Activated naive CD8-positive, alpha-beta T cell treated with anti-CD3 and anti-CD28 coated beads for 36 hours (primary cell): ENCODE data around the gene SORCS1. TPM values are rescaled to one million over a fixed set of nuclear protein-coding genes. Genes with fewer than 3 reads are reported as not detected.

Experiments used
- DNase-seq: peaks from one replicate; pipeline ENCODE4 v3.0.0; 2021
- H3K27ac Mint-ChIP-seq: one replicate; pipeline ENCODE4 v1.8.0; 2022; ENCODE audit warnings: mild to moderate bottlenecking, moderate library complexity, mixed read lengths
- H3K27me3 Mint-ChIP-seq: one replicate; pipeline ENCODE4 v1.8.0; 2022; ENCODE audit warnings: mild to moderate bottlenecking, mixed read lengths
- H3K36me3 Mint-ChIP-seq: one replicate; pipeline ENCODE4 v1.8.0; 2021; ENCODE audit warnings: mild to moderate bottlenecking, mixed read lengths
- H3K4me1 Mint-ChIP-seq: one replicate; pipeline ENCODE4 v1.8.0; 2021; ENCODE audit warnings: mixed read lengths
- H3K4me3 Mint-ChIP-seq: one replicate; pipeline ENCODE4 v1.8.0; 2022; ENCODE audit warnings: mild to moderate bottlenecking, moderate library complexity, mixed read lengths
- H3K9me3 Mint-ChIP-seq: one replicate; pipeline ENCODE4 v1.8.0; 2022; ENCODE audit warnings: mixed read lengths
- total RNA-seq, 2 experiments: library from RNA; stranded (reverse); gene quantifications; one replicate each; pipeline ENCODE4 v1.2.3, GENCODE V29; 2021

The SORCS1 gene
- total RNA-seq, 2 experiments from 2014 or later: not detected

DNA sequence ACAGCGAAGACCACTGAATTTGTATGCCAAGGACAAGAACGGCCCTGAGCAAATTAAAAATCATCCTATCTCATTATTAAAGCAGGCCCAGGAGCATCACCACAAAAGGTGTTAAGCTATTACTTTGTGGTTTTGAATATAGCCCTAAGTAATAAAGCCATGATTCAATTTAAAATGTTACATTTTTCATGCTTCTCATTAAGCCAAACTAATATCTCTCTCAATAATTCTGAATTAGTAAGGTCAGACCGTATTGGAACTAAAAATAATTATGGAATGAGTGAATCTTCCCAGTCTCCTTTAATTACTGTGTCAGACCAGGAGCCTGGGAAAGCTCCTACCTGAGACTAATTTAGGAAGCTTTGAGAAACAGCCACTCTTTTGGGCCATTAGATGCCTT lies 162.4 kb downstream of the SORCS1 start:
- peaks cover 2% of the 10 kb centered on the region for H3K9me3 Mint-ChIP-seq
- H3K27ac Mint-ChIP-seq: no peak overlapping the region
- H3K4me3 Mint-ChIP-seq: no peak overlapping the region
- no peaks in the 10 kb centered on the region for H3K27me3 Mint-ChIP-seq
- DNase-seq: no peak
- no peaks in the 10 kb centered on the region for H3K36me3 Mint-ChIP-seq
- H3K4me1 Mint-ChIP-seq: no peaks in the 10 kb centered on the region

DNA sequence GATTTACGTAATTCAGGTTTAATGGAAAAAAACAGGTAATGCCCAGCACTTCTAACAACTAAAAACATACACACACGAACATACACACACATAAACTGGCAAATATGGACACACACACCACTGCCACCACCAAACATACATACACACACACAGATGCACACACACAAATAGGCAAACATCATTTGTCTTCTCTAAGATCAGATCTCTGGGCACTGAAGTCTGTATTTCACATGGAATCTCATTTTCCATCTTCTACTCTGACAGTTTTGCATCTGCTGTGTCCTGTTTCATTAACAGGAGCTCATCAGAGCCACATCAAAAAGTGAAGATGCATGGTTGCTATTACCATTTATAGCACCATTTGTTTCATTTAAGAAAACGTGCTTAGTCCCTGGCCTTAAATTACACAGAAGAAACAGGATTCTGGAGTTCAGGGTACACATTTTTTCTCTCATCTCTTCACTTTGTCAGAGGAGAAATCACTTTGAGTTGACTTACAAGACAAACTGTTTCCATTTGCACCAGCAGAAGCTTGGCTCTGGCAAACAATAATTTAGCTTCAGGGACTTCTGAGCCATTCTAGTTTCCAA lies 165.3 kb downstream of the SORCS1 start:
- no peak overlapping the region for H3K27ac Mint-ChIP-seq
- no peaks in the 10 kb centered on the region for H3K9me3 Mint-ChIP-seq
- no peak overlapping the region for H3K4me3 Mint-ChIP-seq
- H3K27me3 Mint-ChIP-seq: no peaks in the 10 kb centered on the region
- DNase-seq: no peak
- no peaks in the 10 kb centered on the region for H3K36me3 Mint-ChIP-seq
- no peaks in the 10 kb centered on the region for H3K4me1 Mint-ChIP-seq

DNA sequence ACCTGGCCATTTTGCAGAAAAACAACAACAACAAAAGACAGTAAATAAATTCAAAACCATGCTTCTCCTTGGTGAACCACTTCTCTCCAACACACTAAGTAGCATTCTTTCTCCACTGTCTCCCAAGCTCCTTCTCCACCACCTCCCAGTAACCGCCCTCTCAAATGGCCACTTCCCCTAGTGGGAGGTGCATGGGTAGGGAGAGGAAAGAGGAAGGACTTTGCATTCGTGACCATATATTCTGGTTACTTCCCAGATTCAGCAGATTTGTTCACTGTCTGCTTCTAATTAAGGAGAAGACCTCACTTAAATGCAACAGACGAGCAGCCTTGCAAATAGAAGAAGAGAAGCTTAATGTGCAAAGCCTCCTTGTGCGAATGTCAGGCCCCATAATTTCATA lies 166.8 kb downstream of the SORCS1 start:
- Mint-ChIP-seq H3K4me3 (no peak overlapping the region), H3K27me3 (no peaks in the 10 kb centered on the region), H3K9me3 (no peaks in the 10 kb centered on the region), H3K4me1 (no peaks in the 10 kb centered on the region), H3K36me3 (no peaks in the 10 kb centered on the region), H3K27ac (no peak overlapping the region)
- no peak for DNase-seq

DNA sequence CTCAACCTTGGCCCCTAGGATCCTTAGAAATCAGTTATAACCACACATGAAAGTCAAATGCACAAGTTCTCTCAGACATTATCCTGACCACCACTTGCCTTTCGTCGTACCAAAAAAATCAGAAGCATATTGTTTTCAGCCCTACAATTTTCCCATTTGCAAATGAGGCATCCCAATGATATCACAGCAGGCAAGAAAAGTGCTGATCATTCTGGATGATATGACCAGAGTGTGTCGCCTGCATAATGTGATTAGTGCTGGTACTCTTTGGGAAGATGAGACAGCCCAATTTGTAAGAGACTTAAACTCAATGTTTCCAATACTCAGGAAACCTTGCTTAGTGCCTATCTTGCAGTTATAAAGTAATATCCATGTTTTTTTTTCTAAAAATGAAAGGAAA lies 168.0 kb downstream of the SORCS1 start:
- H3K4me1 Mint-ChIP-seq: no peaks in the 10 kb centered on the region
- H3K9me3 Mint-ChIP-seq: no peaks in the 10 kb centered on the region
- no peak for DNase-seq
- no peak overlapping the region for H3K4me3 Mint-ChIP-seq
- no peak overlapping the region for H3K27ac Mint-ChIP-seq
- no peaks in the 10 kb centered on the region for H3K36me3 Mint-ChIP-seq
- no peaks in the 10 kb centered on the region for H3K27me3 Mint-ChIP-seq

DNA sequence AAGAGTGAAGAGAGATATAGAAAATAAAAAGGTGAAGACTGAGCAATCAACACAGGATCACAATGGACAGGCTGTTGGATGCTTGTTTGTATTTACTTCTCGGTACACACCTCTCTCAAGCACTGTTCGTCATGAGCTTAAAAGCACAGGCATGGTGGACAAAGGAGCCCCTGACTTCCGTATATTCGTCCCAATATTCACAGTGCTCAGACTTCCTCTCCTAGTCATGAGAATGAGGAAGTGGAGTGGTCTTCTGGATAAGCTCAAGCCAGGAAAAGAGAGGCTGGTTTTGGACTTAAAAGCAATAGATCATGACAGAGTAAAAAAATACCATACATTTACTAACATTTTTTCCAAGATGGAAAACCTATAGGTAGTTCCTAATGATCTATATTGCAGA lies 172.5 kb downstream of the SORCS1 start:
- H3K4me3 Mint-ChIP-seq: no peak overlapping the region
- H3K9me3 Mint-ChIP-seq: no peaks in the 10 kb centered on the region
- no peak for DNase-seq
- H3K36me3 Mint-ChIP-seq: no peaks in the 10 kb centered on the region
- H3K27me3 Mint-ChIP-seq: no peaks in the 10 kb centered on the region
- no peak overlapping the region for H3K27ac Mint-ChIP-seq
- no peaks in the 10 kb centered on the region for H3K4me1 Mint-ChIP-seq

DNA sequence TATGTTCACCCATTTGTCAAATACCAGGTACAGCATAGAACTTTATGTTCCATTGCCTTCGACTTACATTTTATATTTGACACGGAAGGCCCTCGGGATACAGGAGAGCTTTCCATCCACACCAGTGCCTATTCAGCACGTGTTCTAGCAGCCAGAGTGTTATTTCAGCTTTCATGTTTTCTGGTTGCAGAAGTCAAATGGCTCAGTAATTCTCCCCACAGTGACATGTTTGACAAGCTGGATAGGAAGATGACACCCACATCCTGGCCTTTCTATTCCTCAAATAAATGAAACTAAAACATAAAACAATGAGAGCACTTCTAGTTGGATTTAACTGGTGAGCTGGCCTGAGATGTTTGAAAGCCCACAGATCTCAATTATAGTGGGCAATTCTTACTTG lies 173.4 kb downstream of the SORCS1 start:
- Mint-ChIP-seq H3K27ac (no peak overlapping the region), H3K4me3 (no peak overlapping the region), H3K9me3 (no peaks in the 10 kb centered on the region), H3K36me3 (no peaks in the 10 kb centered on the region), H3K27me3 (no peaks in the 10 kb centered on the region), H3K4me1 (no peaks in the 10 kb centered on the region)
- no peak for DNase-seq

DNA sequence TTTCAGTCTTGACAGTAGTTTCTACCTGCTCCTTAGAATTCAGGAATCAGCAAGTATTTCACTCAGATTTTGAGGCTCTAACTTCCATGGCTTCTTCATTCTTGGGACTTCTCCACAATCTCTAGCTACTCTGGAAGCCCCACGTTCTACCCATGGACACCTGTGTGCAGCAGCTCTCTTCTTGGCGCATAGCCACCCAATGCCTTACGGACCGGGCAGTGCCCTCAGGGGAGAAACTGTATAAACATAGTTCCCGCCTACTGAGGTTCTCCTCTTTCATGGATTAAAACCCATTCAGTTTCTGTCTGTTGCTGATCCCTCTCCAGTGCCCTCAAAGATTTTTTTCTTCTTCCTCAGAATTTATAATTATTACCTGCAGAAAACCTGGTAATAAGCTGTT lies 177.1 kb downstream of the SORCS1 start:
- Mint-ChIP-seq H3K4me1 (no peaks in the 10 kb centered on the region), H3K9me3 (no peaks in the 10 kb centered on the region), H3K27ac (no peak overlapping the region), H3K36me3 (no peaks in the 10 kb centered on the region), H3K27me3 (no peaks in the 10 kb centered on the region), H3K4me3 (no peak overlapping the region)
- no peak for DNase-seq

DNA sequence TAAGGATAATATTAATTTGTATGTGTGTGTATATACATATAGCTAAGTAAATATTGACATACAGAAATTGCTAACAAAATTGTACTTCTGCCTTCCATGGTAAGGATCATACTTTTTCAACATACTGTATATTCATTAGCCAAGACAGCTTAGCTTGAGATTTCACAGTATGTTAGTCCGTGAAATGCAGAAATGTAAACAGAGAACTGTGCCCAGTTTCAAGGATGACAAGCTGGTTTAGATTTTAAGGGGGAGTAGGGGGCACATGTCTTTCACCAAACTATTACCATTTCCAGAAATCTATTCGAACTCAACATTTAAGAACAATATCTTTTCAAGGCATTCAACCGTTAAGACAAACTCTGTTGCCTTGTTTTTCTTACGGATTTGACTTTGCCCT lies 182.2 kb downstream of the SORCS1 start:
- no peak overlapping the region for H3K27ac Mint-ChIP-seq
- no peaks in the 10 kb centered on the region for H3K36me3 Mint-ChIP-seq
- no peak overlapping the region for H3K4me3 Mint-ChIP-seq
- H3K4me1 Mint-ChIP-seq: no peaks in the 10 kb centered on the region
- H3K9me3 Mint-ChIP-seq: no peaks in the 10 kb centered on the region
- no peak for DNase-seq
- H3K27me3 Mint-ChIP-seq: no peaks in the 10 kb centered on the region

DNA sequence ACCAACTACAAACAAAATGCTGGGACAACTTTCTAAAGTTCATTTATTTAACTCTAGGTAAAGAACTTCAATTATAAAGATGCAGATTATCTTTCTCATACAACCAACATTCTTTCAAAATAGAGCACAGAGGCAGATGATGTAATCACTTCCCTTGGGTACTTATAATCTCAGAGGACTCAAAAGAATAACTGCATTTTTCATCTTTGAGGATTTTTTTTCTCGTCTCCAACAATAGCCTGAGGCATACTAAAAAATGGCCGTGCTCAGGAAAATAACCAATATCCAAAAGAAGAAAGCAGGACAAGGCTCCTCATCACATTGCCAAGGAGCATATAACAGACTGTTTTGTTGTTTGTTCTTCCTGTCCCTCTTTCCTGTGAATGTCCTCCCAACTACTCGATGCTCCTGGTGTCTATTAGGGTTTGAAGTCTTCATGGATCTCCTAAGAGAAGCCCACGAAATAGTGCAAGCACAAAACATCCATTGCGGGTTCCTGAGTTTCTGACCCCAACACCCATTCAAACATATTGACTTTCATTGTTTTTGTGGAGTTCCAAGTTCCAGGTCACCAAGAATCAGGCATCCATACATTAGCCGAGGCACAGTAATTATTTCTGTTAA lies 182.9 kb downstream of the SORCS1 start:
- no peak overlapping the region for H3K4me3 Mint-ChIP-seq
- no peaks in the 10 kb centered on the region for H3K27me3 Mint-ChIP-seq
- no peak for DNase-seq
- no peaks in the 10 kb centered on the region for H3K36me3 Mint-ChIP-seq
- no peaks in the 10 kb centered on the region for H3K4me1 Mint-ChIP-seq
- H3K9me3 Mint-ChIP-seq: peaks cover 2% of the 10 kb centered on the region
- no peak overlapping the region for H3K27ac Mint-ChIP-seq

DNA sequence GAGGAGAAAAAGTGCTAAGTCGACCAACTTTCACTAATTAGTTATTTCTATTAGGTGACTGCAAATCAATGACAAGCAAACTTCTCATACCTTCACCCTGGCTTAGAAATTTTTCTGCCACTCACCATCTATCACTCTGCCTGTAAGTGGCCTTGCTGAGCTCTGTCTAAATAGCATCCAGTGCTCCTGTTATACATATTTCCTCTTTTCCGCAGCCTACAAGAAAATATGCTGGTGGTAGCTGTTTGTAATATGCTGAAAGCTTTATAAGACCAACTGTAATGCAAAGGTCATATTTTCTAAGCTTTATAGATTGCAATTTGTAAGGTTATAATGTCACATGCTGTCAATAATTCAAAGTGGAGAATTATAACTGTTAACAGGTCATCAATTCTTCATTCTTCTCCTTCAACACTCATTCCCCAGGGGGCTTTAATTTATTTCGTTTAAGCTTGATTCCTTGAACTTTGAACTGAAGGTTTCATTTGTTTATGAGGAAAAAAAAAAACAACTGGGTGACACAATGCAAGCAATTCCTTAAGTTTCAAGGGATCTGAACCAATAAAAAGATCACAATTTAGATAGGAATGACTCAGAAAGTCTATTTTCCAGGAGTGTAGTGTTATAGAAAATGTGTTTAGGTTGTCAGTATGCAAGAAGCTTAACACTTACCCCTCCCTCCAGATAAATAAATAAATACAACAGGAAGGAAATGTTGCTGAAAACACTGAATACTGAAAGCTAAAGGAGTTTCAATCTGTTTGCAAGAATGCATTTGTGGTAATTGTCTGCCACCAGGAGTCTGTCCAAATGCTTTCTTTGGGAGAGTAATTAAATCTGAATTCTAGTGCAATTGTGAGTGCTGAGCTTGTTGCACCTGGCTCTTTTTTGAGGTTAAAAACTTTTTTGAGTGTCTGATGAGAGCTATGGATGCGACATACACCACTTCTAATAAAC lies 183.7 kb downstream of the SORCS1 start:
- Mint-ChIP-seq H3K27ac (no peak overlapping the region), H3K4me3 (no peak overlapping the region), H3K27me3 (no peaks in the 10 kb centered on the region), H3K36me3 (no peaks in the 10 kb centered on the region), H3K9me3 (peaks cover 3% of the 10 kb centered on the region), H3K4me1 (no peaks in the 10 kb centered on the region)
- no peak for DNase-seq

DNA sequence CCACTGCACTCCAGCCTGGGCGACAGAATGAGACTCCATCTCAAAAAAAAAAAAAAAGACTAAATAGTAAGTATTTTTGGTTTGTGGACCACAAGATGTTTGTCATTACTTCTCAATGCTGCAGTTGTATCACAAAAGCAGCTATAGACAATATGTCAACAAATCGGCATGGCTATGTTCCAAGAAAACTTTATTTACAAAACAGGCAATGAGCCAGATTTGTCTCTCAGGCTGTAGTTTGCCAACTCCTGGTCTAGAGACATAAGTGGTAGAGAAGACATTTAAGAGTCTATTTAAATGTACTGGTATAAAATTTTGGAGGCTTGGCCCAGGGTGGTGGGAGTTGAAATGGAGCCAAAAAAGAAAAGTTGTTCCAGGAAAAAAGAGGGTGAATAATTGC lies 185.8 kb downstream of the SORCS1 start:
- H3K9me3 Mint-ChIP-seq: peaks cover 3% of the 10 kb centered on the region
- no peak for DNase-seq
- H3K4me3 Mint-ChIP-seq: no peak overlapping the region
- H3K27ac Mint-ChIP-seq: no peak overlapping the region
- H3K4me1 Mint-ChIP-seq: no peaks in the 10 kb centered on the region
- H3K36me3 Mint-ChIP-seq: no peaks in the 10 kb centered on the region
- H3K27me3 Mint-ChIP-seq: no peaks in the 10 kb centered on the region

DNA sequence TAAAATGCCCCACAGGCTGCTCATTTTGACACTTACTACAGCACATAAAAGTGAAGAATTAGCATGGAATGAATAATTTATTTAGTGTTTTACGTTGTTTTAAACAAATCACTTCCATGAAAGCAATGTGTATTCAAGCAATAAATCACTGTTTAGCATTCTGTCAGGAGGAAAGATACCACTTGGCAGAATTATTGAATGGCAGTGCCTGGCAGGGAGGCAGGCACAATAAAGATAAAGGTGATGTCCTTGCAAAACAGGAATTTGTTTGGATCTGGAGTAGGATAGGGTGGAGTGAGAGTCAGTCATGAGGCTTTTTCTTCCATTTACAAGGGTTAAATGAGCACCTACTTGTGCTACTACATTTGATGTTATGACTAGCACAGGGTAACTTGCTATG lies 190.8 kb downstream of the SORCS1 start:
- Mint-ChIP-seq H3K9me3 (peaks cover 3% of the 10 kb centered on the region), H3K27me3 (no peaks in the 10 kb centered on the region), H3K36me3 (no peaks in the 10 kb centered on the region), H3K27ac (no peak overlapping the region), H3K4me3 (no peak overlapping the region), H3K4me1 (no peaks in the 10 kb centered on the region)
- DNase-seq: no peak

DNA sequence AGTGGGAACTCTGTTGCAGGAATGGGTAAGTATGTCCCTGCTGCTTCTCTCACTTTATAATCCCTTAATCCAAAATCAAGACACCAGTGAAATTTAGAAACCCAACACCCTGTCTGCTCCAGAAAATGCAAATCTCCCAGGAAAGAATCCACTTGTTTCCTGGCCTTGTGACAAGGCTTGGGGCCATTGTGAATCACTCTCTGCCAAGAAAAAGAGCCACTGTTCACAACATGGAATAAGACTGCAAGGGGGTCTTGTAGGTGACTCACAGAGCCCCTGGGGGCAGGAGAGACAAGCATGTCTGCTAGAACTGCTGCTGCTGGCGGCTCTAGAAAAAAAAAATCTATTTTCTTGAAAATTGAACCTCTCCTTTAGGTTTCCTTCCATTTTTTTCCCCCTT lies 191.2 kb downstream of the SORCS1 start:
- no peaks in the 10 kb centered on the region for H3K36me3 Mint-ChIP-seq
- no peaks in the 10 kb centered on the region for H3K27me3 Mint-ChIP-seq
- H3K27ac Mint-ChIP-seq: no peak overlapping the region
- no peak for DNase-seq
- no peaks in the 10 kb centered on the region for H3K4me1 Mint-ChIP-seq
- H3K4me3 Mint-ChIP-seq: no peak overlapping the region
- peaks cover 3% of the 10 kb centered on the region for H3K9me3 Mint-ChIP-seq

DNA sequence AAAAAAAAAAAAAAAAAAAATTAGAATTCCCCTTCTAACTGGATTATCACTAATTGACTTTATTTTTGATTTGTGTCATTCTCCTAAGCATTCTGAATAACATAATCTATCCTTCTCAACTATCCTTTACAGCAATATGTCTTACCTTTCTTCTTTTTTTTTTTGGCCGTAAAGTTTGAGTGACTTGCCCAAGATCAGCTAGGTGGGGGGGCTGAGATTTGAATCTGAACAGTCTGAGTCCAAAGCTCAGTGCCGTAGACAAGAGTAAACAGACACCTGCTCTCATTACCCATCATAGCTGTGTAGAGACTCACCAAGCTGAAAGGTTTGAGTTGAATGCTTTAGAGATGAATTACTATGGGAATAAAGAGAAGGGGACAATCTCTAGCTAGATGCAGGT lies 192.1 kb downstream of the SORCS1 start:
- Mint-ChIP-seq H3K4me3 (no peak overlapping the region), H3K4me1 (no peaks in the 10 kb centered on the region), H3K36me3 (no peaks in the 10 kb centered on the region), H3K9me3 (peaks cover 3% of the 10 kb centered on the region), H3K27ac (no peak overlapping the region), H3K27me3 (no peaks in the 10 kb centered on the region)
- no peak for DNase-seq

DNA sequence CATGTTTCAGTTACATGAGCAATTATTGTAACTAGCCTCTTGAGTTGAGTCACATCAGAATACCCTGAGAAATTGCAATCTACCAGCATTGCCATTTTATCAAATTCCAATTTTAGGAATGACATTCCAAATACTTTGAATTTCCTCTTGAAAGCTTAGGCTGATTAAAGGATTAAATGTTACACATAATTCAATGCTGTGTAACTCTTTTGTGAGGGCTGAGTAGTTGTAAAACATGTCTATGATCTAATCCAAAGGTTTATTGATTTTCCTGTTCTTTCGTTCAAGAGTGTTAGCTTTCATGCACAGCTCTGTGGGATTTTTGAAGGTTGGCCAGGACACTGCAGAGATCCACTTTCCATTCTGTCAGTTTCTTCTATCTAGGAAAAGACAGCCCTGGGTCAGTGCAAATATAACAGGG lies 193.1 kb downstream of the SORCS1 start:
- no peak overlapping the region for H3K27ac Mint-ChIP-seq
- H3K27me3 Mint-ChIP-seq: no peaks in the 10 kb centered on the region
- peaks cover 1% of the 10 kb centered on the region for H3K9me3 Mint-ChIP-seq
- no peak overlapping the region for H3K4me3 Mint-ChIP-seq
- no peak for DNase-seq
- no peaks in the 10 kb centered on the region for H3K4me1 Mint-ChIP-seq
- no peaks in the 10 kb centered on the region for H3K36me3 Mint-ChIP-seq
